Hematopoietic multipotent progenitor cell treated with erythropoietin and hydrocortisone succinate and interleukin-3 and kit ligand, for 4 days (in vitro differentiated cells): Measurements from ENCODE around the gene ENPP3.
A peak's percentile ranks its signal among the peaks of the same experiment; 100 is the strongest.

Source experiments
- DNase-seq: peaks from one replicate; pipeline ENCODE4 v3.0.0-alpha.2; 2015

The ENPP3 gene

DNA sequence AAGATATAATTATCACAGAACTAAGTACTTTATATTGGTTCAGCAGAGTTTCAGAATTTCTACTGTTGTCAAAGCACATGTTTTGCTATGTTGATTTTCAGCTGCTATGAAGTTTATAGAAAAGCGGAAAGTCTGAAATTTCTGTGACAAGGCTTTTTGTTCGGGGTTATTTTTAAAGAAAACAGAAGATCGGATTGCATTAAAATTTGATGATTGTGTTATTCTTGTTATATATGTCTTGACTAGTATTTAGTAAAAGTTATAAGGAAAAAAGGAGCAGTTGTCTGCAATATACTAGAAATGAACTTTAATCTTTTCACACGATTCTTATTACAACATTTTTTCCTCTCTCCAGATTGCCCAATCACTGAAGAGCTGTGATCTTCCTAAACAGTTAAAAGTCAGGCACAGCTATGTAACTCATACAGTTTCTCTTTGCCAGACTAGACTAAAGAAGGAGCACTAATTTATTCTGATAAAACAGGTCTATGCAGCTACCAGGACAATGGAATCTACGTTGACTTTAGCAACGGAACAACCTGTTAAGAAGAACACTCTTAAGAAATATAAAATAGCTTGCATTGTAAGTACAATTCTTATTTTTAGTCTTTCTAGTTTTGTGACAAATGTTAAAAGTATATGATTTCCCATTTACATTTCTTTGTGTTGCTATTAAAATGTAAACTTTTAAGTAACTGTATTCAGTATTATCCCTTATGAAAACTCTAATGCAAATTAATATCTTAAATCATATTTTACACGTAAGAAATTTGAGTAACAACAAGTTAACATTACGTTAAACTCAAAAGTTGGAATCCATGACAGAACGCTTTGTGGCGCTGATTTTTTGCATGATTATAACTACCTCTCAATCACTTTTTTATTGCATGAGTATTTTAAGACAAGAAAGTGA, at the start of gene ENPP3:
Gene ENPP3 (plus strand): TSS at position 423 of the 913 bp plus-strand sequence. CDS start 83 bp downstream, at position 506.
- DNase-seq, result peak; percentile 54

DNA sequence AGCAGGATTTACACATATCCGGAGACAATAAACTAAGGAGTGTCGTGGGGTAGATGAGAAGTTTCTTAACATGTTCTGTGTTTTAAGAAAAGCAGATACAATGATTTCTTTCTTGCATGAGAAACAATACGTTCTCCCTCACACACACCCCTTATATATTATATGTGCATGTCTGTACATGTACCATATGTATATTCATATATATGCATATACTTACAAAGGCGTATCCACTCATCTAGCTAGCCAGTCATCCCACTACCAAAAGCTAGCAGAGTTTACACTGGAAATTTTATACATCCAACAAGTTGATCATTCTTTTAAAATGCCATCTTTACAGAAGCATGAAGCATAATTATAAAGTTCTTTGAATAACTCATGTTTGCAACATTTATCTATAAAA, 49.2 kb upstream of the ENPP3 start:
- DNase-seq, result no peak

DNA sequence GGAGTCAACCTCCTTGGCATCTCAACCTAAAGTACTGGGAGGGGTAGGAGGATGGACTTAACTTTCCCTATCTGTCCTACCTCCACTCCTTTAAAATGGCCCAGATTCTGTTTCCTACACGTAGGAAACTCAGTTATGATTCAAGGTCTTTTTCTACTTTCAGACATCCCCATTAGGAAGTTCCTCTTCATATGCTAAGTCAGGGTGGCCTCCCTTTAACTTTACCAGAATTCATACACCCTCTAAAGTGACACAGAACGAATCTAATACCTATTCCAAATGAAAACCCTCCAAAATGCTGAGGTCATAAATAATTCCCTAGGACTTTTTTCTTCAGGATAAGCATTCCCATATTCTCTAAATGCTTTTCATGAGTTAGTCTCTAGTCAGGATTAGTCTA, 48.5 kb upstream of the ENPP3 start:
- no peak for DNase-seq

DNA sequence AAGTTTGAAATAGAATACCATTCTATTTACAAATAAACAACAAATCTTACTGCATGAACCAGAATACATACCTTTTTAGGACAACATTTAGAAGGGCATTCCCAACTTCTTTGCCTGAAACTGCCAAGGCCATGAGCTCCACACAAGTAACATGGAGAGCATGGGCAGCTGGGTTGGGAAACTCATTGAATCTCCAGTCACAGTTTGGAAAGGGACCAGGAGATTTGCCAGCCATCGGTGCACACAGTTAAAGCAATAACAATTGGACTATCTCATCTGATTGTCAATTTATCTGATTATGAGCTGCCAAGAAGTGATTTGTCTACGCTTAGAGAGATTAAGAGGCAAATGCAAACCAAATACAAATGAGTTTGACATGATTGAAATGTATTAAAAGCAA, 44.2 kb upstream of the ENPP3 start:
- DNase-seq, result no peak

DNA sequence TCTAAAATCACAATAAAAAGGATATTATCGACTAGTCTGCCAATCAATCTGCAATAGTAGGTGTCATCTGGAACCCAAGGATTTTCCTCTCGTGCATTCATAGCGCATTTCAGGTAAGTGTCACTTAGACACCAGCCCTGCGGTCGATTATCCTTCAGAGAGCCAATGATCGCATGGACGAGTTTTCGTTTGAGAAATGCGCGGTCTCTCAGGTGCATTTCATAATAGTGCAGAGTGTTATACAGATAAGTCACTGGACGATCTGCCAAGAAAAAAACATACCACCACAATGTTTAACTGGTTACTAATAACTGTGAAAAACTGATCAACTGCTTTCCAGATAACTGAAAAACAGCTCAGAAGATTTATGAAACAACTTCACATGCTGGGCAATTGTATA, 43.0 kb upstream of the ENPP3 start:
- no peak for DNase-seq

DNA sequence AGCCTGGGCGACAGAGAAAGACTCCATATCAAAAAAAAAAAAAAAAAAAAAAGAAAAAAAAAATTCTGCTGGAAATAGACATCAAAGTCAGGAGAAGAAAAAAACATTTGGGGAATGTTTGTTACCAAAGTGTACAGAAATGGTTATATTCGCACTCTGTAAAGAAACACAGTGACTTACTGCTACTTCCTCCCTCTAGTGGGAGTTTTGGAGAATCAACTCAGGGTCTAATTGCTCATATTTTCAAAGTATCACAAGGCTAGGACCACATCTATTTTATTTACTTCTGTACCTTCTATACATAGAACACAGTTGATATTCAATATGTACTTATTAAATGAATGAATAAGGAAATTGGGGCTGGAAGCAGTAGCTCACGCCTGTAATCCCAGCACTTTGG, 39.7 kb upstream of the ENPP3 start:
- DNase-seq, result peak; percentile 51

DNA sequence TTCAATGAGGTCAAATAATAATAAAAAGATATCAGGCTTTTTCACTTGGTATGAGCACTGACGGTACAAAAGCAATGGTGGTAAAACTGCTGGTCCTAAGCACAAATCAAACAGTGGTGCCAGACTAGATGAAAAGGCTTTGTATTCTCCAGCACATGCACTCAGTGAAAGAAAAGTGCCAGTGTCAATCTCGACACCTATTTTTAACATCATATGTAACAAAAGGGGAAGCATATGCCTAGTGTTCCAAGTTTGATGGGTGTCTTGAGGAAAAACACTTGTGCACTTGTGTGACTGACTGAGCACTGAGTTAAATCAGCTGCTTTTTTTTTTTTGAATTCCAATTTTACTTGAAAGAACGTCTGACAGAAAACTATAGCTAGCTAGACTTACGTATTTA, 36.4 kb upstream of the ENPP3 start:
- no peak for DNase-seq

DNA sequence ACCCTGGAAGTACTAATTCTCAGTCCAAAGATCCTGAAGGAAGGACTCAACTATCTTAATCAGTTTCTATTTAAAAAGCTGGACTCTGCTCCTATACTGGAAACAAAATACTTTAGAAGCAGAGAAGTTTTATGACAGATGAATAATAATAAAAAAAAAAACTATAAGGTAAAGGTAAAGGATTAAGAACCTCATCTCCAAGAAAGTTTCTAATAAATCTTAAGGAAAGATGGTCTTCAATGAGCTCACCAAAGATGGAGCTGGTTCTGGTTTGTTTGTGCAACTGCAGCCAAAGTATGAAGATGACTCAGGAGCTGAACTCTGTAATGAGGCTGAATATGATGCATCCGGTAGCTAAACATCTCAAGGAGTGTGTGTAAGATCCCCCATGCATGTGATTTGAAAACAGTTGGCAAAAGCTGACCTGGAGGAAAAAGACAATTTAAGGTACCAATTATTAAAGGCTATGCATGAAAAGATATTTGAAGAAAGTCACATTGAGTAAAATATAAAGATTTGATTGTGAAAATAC, 34.3 kb upstream of the ENPP3 start:
- no peak for DNase-seq

DNA sequence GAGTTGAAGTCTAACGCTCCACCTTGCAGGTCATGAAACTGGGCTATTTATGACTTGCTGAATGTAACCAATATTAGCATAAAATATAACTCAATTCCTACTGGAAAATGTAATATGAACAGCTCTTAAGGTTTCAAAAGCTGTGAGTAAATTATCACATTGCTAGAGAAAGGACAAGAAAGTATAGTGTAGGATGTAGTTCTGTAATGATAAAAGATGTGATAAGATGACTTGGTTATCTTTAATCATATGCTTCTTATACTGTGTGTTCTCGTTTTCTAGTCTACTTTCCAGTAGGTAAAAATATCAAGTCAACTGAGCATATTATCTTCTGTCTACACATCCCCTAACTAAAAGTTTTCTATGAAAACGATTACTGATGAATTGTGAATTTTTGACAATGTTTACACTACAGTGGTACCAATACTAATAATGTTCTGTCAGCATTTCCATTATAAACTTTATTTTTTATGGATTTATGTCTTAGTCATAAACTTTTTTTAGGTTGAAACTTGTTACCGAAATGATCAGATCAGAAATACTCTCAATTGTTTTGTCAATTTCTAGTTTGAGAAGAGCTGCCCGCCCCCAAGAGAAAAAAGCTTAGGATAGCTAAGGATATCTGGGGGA, 23.7 kb upstream of the ENPP3 start:
- no peak for DNase-seq

DNA sequence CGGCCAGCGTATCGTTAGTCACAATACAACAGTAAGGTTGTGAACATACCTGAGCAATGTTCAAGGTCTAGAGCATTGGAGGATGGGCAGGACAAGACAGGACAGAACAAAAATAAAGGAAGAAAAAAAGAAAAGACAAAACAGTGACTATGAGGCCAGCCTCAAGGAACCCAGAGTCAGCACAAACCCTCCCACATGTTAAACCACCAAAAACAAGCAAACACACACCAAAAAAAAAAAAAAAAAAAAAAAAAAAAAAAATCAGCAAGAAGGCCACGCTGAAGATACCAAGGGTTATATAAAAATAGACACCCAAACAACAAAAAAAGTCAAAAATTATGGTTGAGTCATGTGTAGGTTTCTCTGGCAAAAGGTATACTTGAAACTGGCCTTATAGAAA, 21.8 kb upstream of the ENPP3 start:
- no peak for DNase-seq

DNA sequence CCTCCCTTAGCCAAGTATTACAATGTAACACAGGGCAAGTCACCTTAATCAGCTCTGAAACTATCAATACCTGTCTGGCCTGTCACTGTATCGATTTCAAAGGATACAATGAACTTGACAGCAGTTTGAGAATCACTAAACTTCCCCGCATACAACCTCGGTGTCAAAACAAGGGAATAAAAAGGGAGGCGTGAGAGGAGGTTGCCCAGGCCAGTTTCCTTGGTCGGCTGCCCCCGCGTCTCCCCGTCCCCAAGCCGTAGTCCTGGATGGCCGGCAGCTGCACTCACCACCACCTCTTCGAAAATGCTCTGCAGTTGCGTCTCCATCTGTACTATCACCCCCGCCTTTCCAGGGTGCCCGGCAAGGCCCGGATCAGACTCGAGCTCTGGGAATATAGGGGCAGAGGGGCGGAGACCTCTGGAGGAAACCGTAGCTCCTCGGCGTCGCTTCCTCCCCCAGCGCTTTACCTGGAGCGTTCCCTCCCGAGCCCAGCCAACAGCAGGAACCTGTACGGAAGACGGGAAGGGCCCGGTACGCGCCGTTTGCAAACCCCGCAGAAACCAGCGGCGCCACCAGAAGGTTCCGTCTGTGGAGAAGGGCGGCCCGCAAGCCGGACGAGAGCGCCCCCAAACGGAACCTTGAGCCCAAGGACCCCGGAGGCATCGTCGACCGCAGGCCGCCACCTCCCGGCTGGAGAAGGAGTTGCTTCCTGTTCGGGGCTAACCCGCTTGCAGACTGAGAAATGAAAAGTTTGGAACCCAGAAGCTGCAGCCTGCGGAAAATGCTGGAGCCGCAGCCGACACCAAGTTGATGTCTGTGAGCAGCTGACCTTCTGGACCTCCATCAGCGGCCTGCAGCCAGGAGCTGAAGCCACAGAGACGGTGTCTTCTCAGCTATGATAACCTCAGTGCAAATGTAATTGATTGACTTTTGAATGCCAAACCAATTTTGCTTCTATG, 9.1 kb upstream of the ENPP3 start, which contains the start of gene MED23:
Gene MED23 (minus strand): TSS at position 519 of the 959 bp plus-strand sequence. CDS start 193 bp downstream, at position 326.
- DNase-seq, result peak; percentile 97

DNA sequence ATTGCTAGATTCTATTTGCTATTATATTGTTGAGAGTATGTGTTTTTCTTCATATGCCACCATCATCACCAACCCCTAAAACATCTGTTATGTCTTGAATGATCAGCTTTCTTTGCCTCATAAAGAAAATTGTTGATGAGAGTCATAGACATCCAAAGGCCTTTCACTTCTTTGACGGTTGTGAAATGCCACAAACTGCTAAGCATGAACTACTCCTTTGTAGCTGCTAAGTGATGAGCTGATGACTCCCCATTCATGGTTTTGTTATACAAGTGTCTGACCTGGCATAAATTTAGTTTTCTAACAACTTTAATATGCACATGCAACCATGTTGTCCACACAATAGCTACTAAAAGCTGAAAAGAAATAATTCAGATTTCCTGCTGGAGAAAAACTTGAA, 8.4 kb upstream of the ENPP3 start:
- peak; percentile 13 for DNase-seq

DNA sequence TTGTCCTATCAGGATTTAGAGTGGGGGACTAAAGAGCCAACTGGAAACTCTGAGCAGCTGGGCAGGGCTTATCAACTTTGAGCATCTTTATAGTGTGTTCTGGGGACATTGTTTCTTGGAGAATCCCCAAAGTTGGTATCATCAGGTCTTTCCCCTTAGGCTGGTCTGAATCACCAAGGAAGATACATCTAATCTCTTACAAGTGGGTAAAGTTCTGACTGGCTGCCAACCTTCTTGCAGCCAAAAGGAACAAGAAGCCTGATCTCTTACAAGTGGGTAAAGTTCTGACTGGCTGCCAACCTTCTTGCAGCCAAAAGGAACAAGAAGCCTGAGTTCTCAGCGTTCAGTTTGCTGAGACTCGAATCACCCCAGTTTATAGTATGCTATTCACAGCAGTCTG, 7.5 kb upstream of the ENPP3 start:
- DNase-seq, result peak; percentile 62

DNA sequence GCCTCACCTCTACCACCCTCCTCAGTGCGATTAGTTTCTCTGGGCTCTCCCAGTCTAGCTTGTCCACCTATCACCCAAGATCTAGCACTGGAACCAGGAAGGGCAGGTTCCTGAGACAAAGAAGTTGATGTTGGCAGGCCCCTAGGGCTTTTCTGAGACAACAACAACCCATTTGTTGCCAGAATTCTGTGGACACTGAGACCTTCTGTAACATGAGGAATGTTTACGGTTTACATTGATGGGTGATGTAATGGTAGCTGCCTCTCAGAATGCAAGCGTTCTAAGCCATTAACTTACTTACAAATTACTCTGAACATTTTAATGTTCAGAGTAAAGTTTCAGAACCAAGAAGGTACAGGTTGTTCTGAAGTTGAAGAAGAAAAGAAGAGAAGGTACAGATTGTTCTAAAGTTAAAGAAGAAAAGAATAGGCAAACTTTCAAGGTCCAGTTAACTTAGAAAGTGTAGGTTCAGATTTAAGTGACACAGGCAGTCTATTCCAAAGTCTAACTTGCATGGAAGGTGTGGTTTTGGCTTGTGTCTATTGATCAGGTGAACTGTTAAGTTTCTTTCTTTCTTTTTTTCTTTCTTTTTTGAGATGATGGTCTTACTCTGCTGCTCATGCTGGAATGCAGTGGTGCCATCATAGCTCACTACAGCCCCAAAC, 5.3 kb upstream of the ENPP3 start:
- DNase-seq, result no peak

DNA sequence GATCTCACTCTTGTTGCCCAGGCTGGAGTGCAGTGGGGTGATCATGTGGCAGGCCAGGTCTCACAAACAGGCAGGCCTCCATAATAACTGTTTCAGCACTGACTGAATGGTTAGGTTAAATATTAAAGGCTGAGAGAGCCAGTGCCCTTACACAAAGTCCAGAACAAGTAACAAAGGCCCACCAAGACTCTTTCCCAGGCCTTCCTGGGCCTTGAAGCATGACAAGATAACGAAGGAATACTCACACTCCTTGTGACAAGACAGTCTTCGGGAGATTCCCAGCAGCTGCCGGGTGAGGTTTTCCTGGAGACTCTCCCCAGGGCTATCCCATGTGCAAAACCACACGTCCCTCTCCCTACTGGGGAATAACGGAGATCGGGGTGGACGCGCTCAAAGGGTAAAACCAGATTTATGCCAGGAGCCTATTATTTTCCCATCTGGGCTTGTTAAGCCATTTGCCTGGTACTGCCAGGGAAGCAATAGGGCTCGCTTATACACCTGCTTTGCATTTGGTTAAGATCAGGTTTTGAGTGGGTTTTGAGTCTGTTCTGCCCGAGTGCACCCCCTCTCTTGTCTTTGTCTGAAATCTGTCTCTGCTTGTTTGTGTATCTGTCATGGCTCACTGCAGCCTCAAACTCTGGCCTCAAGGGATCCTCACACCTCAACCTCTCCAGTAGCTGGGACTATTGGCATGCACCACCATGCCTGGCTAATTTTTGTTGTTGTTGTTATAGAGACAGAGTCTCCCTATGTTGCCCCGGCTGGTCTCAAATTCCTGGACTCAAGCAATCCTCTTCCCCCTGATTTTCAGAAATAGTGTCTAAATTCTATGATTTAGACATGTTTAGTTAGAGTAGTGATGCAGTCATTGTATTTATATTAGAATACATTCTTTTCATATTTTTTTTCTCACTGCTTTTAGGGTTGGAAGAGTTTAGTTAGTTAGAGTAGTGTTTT, 1.4 kb upstream of the ENPP3 start:
- no peak for DNase-seq

DNA sequence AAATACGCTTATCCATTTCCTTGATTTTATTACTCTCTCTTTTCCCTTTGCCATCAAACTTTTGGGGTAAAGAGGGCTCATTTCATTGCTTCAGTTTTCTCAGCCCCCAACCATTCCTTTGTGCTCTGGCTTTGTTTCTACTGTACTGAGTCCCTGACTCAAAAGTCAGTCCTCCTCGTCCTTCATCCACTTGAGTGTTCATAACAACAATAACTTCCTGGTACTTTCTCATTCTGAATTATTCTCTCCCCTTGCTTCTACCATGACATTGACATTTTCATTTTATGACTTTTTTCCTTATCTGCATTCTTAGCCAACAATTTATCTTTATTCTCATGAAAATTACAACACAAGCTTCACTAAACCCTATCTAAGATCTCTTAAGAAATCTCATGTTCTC, 911 bp downstream of the ENPP3 start:
- DNase-seq, result peak; percentile 32

DNA sequence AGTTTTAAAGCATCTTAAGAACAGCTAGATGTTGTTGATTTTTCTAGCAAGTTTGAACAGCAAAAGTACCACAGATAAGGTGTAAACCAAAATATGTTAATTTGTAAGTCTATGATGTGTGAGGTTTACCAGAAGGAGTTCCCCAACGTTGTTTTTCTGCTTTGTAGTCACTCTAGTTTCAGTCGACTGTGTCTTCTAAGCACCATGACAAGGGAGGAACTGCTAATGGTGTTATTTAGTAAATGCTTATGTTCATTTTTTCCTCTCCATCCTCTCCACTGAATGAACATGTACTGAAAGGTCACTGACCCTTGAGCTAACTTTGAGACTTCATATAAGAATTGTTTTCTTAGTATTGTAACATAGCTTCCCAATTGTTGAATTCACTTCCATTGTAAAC, 3.0 kb downstream of the ENPP3 start:
- DNase-seq, result peak; percentile 23

DNA sequence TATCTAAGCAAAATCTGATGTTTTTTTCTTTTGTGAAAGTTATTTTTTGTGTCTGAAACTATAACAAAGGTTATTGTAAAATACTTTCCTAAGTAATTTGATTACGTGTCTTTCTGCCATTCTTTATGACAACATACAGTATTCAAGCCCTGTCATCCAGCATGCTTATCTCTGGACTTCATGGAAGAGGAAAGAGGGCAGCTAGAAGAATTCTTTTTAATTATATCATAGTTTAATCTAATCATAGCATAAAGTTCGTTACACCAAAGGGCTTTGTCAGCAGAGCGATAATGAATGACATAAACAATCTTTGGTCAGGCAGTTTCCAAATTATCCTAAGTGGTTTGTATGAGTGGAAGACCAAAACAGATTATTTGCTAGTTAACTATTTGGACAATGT, 3.5 kb downstream of the ENPP3 start:
- DNase-seq, result peak; percentile 70

DNA sequence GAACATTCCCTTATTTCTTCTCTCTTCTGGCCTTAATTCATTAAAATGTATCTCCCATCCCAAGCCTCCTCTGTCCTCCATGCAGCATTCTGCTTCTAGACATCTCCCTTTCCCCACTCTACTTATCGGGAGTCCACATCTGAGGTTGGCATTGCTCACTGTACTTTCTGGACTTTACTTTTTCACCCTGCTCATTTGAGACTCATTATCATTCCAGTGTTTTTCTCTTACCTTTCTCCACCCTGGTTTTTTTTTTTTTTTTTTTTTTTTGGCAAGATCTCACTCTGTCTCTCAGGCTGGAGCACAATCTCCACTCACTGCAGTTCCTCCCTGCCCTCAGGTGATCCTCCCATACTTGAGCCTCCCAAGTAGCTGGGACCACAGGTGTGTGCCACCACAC, 4.5 kb downstream of the ENPP3 start:
- peak; percentile 11 for DNase-seq

DNA sequence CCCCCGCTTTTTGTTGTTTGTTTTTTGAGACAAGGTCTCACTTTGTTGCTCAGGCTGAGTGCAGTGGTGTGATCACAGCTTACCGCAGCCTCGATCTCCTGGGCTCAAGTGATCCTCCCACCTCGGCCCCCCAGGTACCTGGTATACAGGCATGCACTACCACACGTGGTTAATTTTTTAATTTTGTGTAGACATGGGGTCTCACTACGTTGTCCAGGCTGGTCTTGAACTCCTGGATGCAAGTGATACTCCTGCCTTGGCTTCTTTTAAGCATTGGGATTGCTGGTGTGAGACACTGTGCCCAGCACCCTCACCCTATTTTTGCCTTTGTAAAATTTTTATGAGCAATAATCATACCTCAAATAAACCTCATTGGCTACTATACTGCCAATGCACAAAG, 5.5 kb downstream of the ENPP3 start:
- DNase-seq, result no peak

DNA sequence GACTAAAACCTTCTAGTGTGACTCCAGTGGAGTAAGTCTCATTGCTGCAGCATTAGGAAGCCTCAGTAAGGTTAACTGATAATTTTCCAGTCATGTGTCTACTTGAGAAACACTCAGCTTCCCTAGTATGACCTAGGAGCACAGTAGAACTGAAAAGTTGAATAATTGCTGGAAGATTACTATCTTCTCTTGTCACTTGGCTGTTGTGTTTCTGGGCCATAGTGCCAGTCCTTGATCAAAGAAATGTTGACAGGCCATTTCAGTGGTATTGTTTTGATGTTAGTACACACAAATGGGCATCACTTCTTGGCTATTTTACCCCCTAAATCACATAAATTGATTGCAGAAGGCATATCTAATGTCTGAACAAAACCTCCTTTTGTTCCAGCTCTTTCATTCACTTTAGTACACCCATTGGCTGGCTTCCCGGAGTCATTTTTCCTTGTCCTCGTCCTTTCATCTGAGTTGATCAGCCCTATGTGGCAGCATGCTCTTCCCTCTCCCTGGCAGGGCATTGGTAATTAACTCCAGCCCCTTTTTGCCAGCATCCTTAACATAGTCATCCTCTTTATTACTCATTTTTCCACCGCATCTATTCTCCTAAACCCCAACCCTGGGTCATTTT, 6.0 kb downstream of the ENPP3 start:
- DNase-seq, result no peak
